GM19452 (cell line): ENCODE results near the gene MLANA.
"Not testable (repeated sequence)": the region's sequence is repeated elsewhere in the genome, so short reads cannot be mapped to it uniquely, and the experiment has no call there.

Experiments used
- ATAC-seq: cut with Tn5 transposase; IDR thresholded peaks from one replicate; pipeline ENCODE4 v1.9.1; 2021; ENCODE audit not compliant: unreplicated experiment

Gene MLANA

DNA sequence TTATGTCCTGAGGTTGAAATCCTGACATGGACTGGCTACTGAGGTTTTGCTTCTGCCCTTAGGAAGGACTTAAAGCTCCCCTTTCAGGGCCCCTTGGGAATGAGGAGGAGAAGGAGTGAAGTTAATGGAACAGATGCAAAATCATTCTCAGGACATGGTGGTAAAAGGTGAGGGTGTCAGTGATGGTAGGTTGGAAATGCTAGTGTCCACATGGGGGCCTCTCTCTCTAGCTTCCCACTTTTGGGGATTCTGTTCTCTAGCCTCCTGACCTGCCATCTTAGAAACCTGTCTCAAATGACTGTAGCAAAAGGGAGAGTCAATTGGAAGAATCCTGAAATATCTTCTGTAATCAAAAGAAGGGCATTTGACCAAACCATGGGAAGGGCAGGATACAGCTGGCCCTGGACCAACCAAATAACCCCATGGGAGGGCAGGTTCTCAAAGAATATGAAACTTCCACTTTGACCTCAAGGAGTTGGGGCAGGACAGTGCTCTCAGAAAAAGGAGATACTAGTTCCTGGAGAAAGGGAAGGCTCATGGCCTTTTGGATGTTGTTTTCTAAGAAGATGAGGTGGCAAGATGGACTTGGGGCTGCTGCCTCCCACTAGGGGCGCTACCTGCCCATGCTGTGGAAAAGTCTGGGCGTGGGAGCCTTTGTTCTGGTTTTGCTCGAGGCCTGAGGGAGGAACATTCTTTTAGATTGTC, 21.2 kb upstream of the MLANA start:
- no peak for ATAC-seq

DNA sequence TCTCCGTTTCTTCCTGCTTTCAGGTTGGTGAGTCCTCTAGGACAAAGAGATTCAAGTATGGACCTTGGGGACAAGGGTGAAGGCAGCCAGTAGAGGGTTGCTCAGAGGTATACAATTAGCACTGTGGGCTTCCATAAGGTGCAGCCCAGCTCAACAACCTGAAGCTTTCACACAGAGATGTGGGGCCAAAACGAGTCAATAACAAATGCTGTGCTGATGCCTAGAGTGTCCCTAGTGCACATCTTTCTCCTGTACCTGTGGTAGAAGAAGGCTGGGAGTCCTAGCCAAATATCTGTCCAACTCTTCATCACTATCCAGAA, 20.7 kb upstream of the MLANA start:
- ATAC-seq, result no peak

DNA sequence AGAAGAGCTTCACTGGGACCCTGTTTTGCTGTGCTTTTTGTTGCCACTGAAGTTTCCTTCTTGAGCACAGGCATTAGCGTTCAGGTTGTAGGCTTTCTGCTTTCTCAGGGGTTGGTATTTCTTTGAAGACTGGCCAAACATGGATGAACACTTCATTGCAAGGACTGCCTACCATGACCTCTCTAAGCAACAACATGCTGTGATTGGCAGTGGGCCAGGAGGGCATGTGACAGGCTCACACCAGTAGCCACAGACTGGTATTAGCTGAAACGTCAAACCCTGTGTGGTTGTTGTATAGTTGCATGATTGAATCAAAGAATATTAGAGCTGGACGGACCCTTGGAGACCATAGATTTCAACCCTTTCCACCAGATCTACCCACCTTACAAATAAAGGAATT, 20.0 kb upstream of the MLANA start:
- no peak for ATAC-seq

DNA sequence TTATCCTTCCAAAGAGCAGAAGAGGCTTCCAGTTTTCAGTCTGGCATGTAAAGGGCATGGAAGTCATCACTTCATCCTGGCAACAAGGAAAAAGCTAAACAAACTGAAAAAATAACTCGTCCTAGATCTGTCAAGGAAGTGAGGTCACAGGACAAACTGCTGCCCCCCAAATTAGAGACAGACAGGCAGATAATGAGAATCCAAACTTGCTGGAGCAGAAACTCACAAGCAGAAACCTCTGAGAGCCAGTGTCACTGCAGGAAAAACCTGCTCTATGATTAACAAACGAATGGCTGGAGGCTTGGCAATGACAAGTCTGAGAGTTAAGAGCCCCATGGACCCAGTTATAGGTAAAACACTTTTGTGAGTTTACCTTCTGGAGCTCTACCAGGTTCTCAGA, 18.9 kb upstream of the MLANA start:
- ATAC-seq, result no peak

DNA sequence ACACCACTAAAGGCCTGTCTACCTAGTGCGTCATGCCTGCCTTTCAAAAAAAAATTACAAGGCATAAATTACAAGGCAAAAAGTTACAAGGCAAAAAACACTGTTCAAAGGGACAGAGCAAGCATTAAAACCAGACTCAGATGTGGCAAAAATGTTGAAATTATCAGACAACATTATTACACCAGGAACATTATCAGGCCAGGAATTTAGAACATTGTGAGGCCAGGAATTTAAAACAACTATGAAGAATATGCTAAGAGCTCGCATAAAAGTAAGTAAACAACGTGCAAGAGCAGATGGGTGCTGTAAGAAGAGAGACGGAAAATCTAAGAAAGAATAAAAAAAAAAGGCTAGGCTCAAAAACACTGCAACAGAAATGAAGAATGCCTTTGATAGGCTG, 18.2 kb upstream of the MLANA start:
- no peak for ATAC-seq

DNA sequence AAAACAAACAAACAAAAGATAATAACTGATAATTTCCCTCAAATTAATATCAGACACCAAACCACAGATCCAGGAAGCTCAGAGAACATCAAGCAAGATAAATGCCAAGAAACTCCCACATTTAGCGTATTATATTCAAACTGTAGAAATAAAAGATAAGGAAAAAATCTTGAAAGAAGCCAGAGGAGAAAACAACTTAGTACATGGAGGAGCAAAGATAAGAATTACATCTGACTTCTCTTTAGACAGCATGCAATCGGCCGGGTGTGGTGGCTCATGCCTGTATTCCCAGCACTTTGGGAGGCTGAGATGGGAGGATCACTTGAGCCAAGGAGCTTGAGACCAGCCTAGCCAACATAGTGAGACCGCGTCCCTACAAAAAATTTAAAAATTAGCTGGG, 17.2 kb upstream of the MLANA start:
- ATAC-seq, result no peak

DNA sequence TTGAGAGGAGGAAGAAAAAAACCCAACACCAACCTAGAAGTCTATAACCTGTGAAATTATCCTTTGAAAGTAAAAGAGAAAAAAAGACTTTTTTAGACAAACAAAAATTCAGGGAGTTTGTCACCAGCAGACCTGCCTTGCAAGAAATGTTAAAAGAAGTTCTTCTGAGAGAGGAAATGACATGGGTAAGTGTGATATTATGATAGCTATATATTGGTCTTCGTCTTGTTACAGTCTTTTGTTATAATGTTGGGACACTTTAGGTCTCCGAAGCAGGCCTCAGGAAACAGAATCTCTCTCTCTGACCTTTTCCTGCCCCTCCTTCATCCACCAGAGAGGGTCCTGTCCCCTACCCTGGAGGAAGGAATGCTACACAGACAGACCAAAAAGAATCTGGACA, 16.6 kb upstream of the MLANA start:
- no peak for ATAC-seq

DNA sequence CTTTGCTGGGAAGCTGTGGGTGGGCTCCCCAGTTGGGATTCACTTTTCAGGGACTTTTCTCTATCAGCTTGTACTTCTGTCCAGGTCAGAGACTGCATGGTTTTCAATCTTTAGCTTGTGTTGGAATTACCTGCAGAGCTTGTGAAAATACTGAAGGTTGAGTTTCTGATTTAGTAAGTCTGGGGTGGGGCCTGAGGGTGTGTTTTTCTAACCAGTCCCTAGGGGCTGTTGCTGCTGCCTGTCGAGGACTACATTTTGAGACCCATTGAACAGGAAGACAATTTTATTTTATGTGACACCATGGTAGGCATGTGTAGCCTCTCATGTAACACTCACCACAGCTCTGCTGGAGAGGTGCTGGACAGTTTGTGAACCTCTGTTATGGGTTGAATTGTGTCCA, 14.7 kb upstream of the MLANA start:
- no peak for ATAC-seq

DNA sequence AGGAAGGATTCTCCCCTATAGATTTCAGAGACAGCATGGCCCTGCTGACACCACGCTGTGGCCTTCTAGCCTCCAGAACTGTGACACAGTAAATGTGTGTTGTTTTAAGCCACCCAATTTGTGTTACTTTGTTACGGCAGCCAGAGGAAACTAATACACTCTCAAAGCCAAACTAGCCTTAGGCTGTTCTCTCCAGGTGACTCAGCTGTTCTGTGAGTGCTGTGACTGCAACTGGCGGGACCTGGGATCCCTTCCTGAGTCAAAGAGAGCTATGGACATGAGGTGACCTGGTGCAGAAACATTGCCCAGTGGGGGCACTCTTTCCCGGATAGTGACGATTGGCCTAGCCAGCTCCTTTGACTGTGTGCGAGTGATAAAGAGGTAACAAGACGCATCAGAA, 14.0 kb upstream of the MLANA start:
- no peak for ATAC-seq

DNA sequence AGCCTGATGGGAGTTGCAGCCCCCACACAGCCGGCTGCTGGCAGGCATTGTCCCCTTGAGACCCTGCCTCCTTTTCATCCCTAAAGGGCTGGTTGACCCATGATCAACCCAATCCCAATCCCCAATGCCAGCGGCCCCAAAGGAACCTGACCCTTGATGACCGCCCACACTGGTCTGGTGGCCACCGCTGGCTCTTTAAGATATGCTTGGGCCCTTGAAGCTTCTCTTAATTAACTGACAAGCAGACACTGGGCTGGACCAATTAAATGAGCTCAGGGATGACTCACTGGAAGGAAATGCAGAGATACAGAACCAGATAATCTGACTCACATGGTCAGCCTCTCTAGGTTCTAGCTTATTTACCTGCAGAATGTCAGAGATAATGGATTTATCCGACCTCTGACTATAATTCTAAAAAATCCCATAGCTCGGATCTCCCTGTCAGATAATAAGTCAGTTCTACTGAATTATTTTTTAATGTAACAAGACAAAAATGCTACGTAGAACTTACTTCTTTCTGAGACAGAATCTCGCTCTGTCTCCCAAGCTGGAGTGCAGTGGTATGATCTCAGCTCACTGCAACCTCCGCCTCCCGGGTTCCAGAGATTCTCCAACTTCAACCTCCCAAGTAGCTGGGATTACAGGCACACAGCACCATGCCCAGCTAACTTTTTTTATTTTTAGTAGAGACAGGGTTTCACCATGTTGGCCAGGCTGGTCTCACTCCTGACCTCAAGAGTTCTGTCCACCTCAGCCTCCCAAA, 11.1 kb upstream of the MLANA start:
- no peak for ATAC-seq

DNA sequence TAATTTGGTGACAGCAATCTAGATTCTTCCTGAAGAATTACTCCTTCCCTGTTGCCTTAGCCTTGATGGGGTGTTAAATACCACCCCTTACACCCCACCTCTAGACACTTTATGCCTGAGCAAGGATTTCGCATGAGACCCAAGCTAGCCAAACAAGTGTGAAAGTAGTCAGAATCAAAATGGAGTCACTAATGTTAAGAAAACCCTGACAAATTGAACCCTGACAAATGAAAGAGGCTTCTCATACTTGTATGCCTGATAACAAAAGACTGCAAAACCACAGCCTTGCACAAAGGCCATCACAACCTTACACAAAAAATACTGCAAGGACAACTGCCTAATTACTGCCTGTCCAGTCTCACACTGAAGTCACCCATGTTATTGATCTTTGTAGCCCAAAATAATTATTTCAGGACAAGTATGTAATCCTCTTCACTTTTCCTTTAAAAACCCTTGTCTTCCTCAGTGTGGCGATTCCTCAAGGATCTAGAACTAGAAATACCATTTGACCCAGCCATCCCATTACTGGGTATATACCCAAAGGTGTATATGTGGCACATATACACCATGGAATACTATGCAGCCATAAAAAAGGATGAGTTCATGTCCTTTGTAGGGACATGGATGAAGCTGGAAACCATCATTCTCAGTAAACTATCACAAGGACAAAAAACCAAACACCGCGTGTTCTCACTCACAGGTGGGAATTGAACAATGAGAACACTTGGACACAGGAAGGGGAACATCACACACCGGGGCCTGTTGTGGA, 8.3 kb upstream of the MLANA start:
- not testable (repeated sequence) for ATAC-seq

DNA sequence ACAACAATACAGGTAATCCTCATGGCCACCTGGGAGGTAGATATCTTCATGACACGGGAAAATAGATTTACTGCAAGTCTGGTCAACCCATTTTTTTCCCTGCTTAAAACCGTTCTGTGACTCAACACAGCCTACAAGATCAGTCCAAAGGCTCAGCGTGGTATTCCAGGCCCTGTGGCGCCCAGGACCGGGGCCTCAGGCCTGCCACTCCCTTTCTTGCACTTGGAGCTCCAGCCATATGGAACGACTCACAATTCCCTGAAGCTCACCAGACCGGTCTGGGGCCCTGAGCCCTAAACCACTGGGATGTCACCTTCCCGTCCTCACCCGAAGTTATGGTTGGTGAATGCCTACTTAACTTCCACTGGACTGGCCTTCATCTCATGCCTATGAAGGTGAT, 6.5 kb upstream of the MLANA start:
- ATAC-seq, result no peak

DNA sequence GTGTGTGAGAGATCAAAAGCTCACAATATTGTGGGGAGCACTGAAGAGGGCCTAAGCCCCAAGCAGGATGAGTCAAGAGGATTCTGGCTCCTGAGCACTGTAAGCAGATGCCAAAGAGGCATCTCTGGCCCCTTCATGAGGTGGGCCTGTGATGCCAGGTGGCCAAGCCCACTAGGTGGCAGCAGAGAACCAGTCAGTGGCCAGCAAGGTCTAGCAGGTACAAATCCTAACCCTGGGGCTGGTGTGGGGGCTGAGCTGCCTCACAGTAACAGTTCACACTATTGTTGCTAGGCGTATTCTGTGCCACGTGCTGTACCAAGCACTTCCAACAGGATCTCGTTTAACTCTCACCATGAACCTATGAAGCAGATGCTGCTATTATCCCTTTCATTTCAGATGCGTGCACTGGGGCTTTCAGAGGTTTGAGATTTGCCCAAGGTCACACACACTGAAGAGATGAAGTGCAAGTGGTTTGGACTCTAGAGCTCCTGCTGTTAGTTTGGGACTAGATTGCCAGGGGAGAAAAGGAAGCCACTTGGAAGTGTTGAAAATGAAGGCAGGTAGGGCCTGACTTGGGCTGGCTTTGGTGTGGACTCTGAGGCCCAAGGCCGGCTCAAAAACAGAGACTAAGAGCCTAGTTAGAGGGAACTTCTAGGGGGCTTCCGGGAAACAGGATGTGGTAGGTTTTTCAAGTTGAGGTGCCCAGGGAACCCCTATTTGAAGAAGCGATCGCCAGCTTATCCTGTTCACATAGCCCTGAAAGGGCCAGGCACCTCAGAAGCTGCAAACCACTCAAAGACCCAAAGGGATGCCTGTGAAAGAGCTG, 4.4 kb upstream of the MLANA start:
- peak; percentile 92 for ATAC-seq

DNA sequence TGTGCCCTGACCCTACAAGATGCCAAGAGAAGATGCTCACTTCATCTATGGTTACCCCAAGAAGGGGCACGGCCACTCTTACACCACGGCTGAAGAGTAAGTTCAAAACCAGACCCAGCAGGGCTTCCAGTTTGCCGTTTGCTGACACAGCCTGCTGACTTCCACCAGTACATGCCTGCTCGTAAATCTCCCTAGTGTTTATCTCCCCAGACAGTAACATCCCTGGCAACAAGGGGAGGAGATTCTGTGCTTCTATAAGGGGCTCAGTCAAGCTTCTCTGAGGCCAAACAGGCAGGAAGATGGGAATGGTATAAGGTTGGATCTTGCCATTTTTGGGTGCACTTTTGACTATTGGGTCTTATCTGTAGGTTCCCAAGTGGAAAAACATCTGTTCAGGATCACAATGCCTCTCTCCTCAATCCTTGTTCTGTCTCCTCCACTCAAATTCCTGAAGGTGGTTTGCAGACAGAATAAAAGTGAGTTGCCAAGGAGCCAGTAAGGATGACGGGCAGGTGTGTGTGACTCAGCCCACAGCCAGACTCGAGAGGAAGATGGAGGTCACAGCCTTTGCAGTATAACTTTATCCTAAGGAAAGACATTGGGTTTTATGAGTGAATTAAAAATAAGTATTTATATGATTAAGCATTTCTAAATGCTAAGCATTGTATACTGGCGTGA, 1.9 kb downstream of the MLANA start:
- no peak for ATAC-seq

DNA sequence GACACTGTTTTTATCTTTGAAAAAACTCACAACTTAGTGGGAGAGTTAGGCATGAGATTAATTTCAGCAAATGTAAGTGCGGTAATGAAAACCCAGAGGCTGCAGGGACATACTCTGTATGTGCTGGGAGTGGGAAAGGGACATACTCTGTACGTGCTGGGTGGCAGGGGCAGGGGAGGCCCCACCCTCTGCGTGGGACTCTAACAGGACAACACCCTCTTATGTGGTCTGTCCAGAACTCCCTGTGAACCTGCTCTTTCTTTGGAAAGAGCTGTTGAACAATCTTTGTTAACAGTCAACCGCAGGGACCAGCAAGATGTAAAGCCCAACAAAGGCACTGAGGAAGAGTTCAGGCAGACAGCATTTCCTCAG, 2.4 kb downstream of the MLANA start:
- ATAC-seq, result no peak

DNA sequence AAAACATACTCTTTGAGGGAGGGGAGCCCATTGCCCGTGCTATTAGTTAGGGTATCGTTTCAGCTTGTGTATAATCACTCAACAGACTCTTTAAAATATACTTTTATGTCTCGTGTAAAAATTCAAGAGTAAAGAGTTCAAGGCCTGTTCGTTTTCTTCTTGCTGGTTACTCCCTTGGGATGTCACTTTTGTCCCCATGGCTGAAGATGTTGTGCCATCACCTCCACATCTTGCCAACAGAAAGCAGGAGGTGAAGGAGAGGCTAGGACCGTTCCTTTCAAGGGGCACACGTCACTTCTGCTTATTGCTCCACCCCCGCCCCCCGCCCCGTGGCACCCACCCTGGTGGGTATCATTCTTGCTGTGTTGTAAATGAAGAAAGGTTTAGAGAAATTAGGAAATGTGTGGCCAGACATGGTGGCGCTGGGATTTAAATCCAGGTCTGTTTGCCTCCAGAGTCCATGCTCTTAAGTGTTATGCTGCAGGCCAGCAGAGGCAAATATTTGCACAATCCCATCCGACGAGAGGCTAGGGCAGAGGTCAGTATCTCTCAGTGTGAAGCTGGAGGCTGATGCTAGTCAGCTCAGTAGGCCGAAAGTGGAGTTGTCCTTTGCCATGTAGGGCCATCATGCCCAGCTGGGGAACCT, 3.0 kb downstream of the MLANA start:
- no peak for ATAC-seq

DNA sequence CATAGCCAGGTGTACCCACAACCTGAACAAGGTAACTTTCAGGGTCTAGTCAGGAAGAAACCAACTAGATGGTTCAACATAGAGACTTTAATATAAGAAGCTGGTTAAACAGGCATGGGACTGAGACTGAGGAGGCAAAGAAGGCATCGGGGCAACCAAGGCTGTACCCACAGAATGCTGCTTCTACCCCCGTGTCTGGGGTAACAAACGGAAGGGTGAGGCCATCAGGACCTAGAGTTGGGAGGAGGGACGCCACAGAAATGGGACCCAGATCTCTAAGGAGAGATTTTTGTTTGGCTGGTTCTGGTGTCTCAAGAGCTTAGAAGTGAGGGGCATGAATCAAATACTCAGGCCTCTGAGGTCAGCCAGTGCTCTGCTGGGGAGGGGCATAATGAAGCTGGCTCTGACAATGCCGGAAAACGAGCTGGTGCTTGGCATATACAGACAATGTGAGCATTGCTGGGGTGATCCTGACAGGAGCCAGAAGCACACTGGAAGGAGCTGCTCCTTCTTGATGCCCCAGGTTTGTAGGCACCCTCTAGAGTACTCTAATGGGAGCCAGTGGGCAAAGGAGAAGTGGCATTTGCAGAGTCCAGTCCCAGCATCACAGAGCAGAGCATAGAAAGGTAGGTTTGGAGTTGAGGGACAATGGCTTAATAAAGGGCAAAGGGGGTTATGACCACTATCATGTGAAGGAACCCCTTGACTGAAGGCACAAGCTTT, 3.7 kb downstream of the MLANA start:
- ATAC-seq, result no peak

DNA sequence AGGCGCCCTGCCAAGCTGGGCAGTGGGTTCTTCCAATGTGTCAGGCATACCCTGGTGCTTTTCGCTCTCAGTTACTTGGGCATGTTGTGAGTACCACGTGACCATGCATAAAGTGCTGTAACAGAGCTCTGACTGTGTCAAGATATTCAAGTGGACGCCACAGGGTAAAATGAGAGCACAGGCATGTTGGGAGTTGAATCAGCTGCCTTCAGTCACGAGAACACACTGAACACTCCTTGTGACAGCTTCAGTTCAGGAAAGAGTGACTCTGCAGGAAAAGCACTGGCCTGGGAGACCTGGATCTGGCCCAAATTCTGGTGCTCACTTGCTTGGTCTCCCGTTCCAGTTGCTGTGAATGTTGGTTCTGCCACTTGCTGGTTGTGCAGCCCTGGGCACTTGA, 5.1 kb downstream of the MLANA start:
- no peak for ATAC-seq

DNA sequence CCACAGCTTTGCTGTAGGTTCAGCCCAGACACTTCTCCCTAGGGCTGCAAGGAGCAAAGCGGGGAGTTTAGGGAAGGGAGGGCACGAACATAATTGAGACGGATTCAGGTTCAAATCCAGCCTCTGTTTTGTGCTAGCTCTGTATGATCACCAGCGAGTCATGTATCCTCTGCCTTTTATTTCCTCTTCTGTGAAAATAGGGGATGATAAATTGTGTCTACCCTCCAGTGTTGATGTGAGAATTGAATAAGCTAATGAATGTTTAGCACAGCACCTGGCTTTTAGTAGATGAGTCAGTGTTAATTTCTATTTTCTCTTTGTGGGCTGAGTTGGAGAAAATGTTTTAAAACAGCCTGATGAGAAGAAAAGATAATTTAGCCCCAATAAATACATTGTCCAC, 6.2 kb downstream of the MLANA start:
- ATAC-seq, result no peak

DNA sequence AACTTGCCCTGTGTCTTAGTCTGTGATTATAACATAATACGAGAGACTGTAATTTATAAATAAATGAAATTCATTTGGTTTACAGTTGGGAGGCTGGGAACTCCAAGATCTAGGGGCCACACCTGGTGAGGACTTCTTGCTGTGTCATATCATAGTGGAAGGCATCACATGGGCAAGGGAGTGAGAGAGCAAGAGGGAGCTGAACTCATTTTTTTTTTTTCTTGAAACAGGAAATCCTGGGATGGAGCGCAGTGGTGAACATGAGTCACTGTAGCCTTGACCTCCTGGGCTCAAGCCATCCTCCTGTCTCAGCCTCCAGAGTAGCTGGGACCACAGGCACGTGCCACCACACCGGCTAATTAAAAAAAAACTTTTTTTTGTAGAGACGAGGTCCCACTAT, 7.2 kb downstream of the MLANA start:
- no peak for ATAC-seq
